Smooth muscle cell (in vitro differentiated cells): ENCODE measurements around the gene CADM1. TPM values are rescaled to one million over a fixed set of nuclear protein-coding genes. Genes with fewer than 3 reads are reported as not detected.

Source experiments
- DNase-seq: peaks from one replicate; lab custom pipeline; 2025; ENCODE audit not compliant: unreplicated experiment; lab: John Stamatoyannopoulos, UW
- H2AFZ ChIP-seq: fragments of 200-600 bp; sonication (generic); 2 replicates; pipeline ENCODE4 v1.6.0; 2016; ENCODE audit warnings: antibody characterized with exemption, low read depth, mild to moderate bottlenecking
- H3F3A ChIP-seq: fragments of 200-600 bp; sonication (generic); 2 replicates; pipeline ENCODE4 v1.6.0; 2017; ENCODE audit warnings: antibody characterized with exemption, low read depth
- H3K27ac ChIP-seq: fragments of 200-600 bp; sonication (generic); 2 replicates; pipeline ENCODE4 v1.5.1; 2016; ENCODE audit warnings: low read depth, mild to moderate bottlenecking
- H3K27me3 ChIP-seq: fragments of 200-600 bp; sonication (generic); 2 replicates; pipeline ENCODE4 v1.6.1; 2016; ENCODE audit warnings: low read depth, mild to moderate bottlenecking
- H3K36me3 ChIP-seq: fragments of 200-600 bp; sonication (generic); 2 replicates; pipeline ENCODE4 v1.5.1; 2016; ENCODE audit warnings: low read depth
- H3K4me1 ChIP-seq: fragments of 200-600 bp; sonication (generic); 2 replicates; pipeline ENCODE4 v1.5.1; 2016; ENCODE audit warnings: low read depth
- H3K4me2 ChIP-seq: fragments of 200-600 bp; sonication (generic); 2 replicates; pipeline ENCODE4 v1.6.0; 2016; ENCODE audit warnings: mild to moderate bottlenecking
- H3K4me3 ChIP-seq: fragments of 200-600 bp; sonication (generic); 2 replicates; pipeline ENCODE4 v1.5.1; 2016; ENCODE audit warnings: mild to moderate bottlenecking
- H3K79me2 ChIP-seq: fragments of 200-600 bp; sonication (generic); 2 replicates; pipeline ENCODE4 v1.6.0; 2016; ENCODE audit warnings: low read depth, mild to moderate bottlenecking
- H3K9ac ChIP-seq: fragments of 200-600 bp; sonication (generic); 2 replicates; pipeline ENCODE4 v1.6.0; 2016; ENCODE audit warnings: low read depth
- H3K9me3 ChIP-seq: fragments of 200-600 bp; sonication (generic); replicated peaks from 2 replicates; pipeline ENCODE4 v1.5.1; 2016; ENCODE audit warnings: low read depth
- H4K20me1 ChIP-seq: fragments of 200-600 bp; sonication (generic); 2 replicates; pipeline ENCODE4 v1.6.0; 2016; ENCODE audit warnings: low read depth
- CTCF ChIP-seq: fragments of 200-600 bp; sonication (generic); IDR thresholded peaks from 2 replicates; pipeline ENCODE4 v1.5.1; 2017; ENCODE audit warnings: borderline replicate concordance, mild to moderate bottlenecking, antibody characterized with exemption; ENCODE audit not compliant: insufficient read depth, poor library complexity, severe bottlenecking
- WGBS: methylation state at CpG from one replicate; pipeline ENCODE4 v1.1.7; 2016; ENCODE audit warnings: low lambda C conversion rate; 5-methylcytosine and 5-hydroxymethylcytosine counted together
- polyA plus RNA-seq: library from polyadenylated mRNA; unstranded; fragments of >200 nt; fragmentation: Nextera tagmentation; extraction: Ambion mirVana; gene quantifications from 2 replicates; pipeline ENCODE4 v1.2.1, GENCODE V29; 2016
- total RNA-seq: library from RNA; depleted of rRNA; stranded (reverse); fragments of >200 nt; gene quantifications from 2 replicates; pipeline ENCODE4 v1.2.3, GENCODE V29; 2014

Gene CADM1
- total and polyA plus RNA-seq, 2 experiments from 2014 or later = 158 to 167 TPM

DNA sequence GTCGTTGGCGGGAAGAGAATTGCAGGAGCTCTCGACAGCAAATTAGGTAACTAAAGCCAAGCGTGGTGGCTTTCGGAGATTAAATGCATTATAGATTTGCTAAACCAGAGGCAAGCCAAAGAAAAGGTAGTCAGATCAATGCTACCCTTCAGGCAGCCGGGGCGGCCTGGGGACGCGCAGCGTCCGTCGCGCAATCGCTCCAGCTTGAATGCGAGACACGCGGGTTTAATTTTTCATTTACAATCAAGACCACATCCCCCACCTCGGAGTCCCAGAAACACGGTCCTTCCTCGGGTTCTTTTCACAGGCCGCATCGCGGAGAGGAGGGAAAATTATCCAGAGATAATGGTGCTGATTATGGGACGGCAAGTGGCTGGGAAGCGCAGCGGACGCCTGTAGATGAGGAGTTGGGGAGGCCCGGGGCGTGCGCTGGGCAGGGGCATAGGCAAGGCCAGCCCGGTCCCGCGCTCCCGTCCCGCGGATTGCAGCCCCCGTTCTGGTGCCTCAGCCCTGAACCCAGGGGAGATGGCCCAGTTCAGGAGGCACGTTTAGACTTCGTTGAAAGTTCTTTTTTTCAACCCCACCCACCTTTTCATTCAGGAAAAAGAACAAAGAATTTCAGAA lies 350.4 kb downstream of the CADM1 start:
- peaks cover 7% of the 10 kb centered on the region for H3K27me3 ChIP-seq
- H3K4me2 ChIP-seq = no peak overlapping the region
- TF ChIP-seq CTCF = no peak
- no peak overlapping the region for H2AFZ ChIP-seq
- 96% methylated on average over 39 of the region's 39 CpGs for WGBS
- H3K4me3 ChIP-seq = no peak overlapping the region
- no peaks in the 10 kb centered on the region for H3K9me3 ChIP-seq
- H3F3A ChIP-seq = no peaks in the 10 kb centered on the region
- H3K4me1 ChIP-seq = no peaks in the 10 kb centered on the region
- H3K27ac ChIP-seq = no peak overlapping the region
- H3K36me3 ChIP-seq = no peaks in the 10 kb centered on the region
- no peak overlapping the region for H3K9ac ChIP-seq
- H3K79me2 ChIP-seq = no peaks in the 10 kb centered on the region
- DNase-seq = no peak
- no peaks in the 10 kb centered on the region for H4K20me1 ChIP-seq

DNA sequence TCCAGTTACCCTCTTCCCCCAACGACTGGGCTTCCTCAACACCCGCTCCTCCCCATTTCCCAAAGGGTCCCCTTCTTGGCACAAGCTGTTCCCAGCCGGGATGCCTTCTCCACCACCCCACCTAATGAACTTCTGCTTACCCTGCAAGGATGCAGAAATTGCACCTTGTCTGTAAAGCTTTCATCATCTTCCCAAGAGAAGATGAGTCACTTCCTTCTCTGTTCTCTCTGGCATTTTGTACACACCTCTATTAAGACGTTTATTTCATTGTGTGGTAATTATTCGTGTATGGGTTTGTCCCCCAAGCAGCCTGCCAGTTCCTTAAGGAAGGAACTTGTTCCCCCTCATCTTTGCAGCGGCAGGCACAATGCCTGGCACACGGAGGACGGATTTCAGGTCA lies 351.1 kb downstream of the CADM1 start:
- Histone ChIP-seq H2AFZ (no peak overlapping the region), H4K20me1 (no peaks in the 10 kb centered on the region), H3K4me2 (no peak overlapping the region), H3F3A (no peaks in the 10 kb centered on the region), H3K4me1 (no peaks in the 10 kb centered on the region), H3K36me3 (no peaks in the 10 kb centered on the region), H3K9ac (no peak overlapping the region), H3K9me3 (no peaks in the 10 kb centered on the region), H3K4me3 (no peak overlapping the region), H3K27ac (no peak overlapping the region), H3K79me2 (no peaks in the 10 kb centered on the region), H3K27me3 (peaks cover 2% of the 10 kb centered on the region)
- DNase-seq = no peak
- 82% methylated on average over 8 of the region's 8 CpGs for WGBS
- no peak for TF ChIP-seq CTCF

DNA sequence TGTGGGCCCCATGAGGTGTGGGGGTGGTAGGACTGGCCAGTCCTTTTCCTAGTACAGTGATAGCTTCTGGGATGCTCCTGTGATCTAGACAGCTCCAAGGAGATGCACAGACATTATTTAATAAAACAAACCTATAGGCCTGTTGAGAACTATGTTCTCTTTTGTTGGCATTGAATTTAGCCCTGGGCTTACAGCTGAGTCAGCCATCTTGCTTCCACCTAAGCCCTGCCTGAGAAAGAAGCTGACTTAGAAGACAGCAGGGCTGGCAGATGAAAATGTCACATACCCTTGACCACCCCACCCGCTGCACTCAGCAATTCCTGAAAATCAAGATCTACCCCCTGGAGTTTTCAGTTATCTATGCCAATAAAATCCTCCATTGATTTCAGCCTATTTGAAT lies 353.2 kb downstream of the CADM1 start:
- H3K79me2 ChIP-seq = no peaks in the 10 kb centered on the region
- H2AFZ ChIP-seq = no peak overlapping the region
- WGBS = 91% methylated on average over 1 of the region's 1 CpG
- no peaks in the 10 kb centered on the region for H3F3A ChIP-seq
- H3K27me3 ChIP-seq = peaks cover 2% of the 10 kb centered on the region
- no peak for DNase-seq
- H4K20me1 ChIP-seq = no peaks in the 10 kb centered on the region
- H3K4me1 ChIP-seq = no peaks in the 10 kb centered on the region
- no peak overlapping the region for H3K27ac ChIP-seq
- no peaks in the 10 kb centered on the region for H3K36me3 ChIP-seq
- no peak overlapping the region for H3K4me3 ChIP-seq
- no peak for TF ChIP-seq CTCF
- H3K9me3 ChIP-seq = no peaks in the 10 kb centered on the region
- H3K4me2 ChIP-seq = no peak overlapping the region
- H3K9ac ChIP-seq = no peak overlapping the region

GRCh38 chr11:115148691-115149090 lies 355.5 kb downstream of the CADM1 start:
- no CpG with 5 or more reads among the region's 2 CpGs for WGBS
- no peak overlapping the region for H2AFZ ChIP-seq
- H3K4me1 ChIP-seq = no peaks in the 10 kb centered on the region
- no peaks in the 10 kb centered on the region for H3K9me3 ChIP-seq
- H3K27me3 ChIP-seq = peaks cover 7% of the 10 kb centered on the region
- H3K9ac ChIP-seq = no peak overlapping the region
- no peaks in the 10 kb centered on the region for H3K79me2 ChIP-seq
- no peak overlapping the region for H3K4me3 ChIP-seq
- no peak for TF ChIP-seq CTCF
- no peaks in the 10 kb centered on the region for H3K36me3 ChIP-seq
- no peak for DNase-seq
- no peak overlapping the region for H3K4me2 ChIP-seq
- no peaks in the 10 kb centered on the region for H4K20me1 ChIP-seq
- no peak overlapping the region for H3K27ac ChIP-seq
- H3F3A ChIP-seq = no peaks in the 10 kb centered on the region
